ENCODE measurements around the gene CPED1.

DNA sequence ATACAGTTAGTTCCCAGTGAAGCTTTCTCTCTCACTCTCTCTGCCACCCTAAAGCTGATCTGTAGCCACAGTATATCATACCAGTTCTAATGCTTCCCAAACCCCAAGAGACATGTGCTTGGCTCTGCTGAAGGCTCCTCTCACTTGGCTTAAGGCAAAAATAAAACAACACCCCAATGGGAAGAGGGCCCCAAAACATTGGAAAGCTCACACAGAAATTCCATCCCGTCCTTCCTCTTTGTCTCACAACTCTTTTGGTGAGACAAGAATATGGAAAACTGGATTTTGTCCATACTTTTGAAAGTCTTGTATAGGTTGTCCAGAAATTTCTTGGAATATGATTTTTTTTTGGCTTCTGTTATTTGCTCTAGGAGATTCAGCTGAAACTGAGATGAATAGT is 284.2 kb downstream of the CPED1 start:
- TF ChIP-seq CTCF (IDR thresholded peaks at IDR 0.05), result no peak
- no peak for TF ChIP-seq EZH2phosphoT487 (IDR thresholded peaks at IDR 0.05)
- no peak for TF ChIP-seq EZH2 (IDR thresholded peaks at IDR 0.05)
